ENCODE data around the gene RILPL2. TPM values are rescaled to one million over a fixed set of nuclear protein-coding genes. Genes with fewer than 3 reads are reported as not detected.

Gene RILPL2
- total and polyA plus RNA-seq, 2 of the 13 experiments (the other 11 are each of a cell fraction or from before 2014, with no cell fraction given) = 2.7 to 8.1 TPM

DNA sequence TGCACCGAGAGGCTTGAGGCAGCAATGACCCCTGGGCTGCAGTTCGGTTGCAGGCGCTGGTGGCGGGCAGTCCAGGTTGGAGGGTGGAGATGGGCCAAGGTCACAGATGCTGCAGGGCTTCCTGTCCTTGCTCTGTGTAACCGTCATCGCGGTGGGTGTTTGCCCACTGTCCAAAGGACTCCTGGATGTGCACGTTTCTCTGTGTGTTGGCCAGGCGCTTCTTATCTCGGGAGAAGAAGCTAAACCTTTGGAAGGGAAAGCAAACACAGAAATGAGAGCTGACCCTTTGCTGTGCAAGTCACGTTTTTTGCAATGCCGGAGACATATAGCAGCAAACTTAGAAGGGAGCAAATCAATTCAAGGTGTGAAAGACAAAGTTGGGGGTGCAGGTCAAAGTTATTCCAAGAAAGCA, 36.0 kb upstream of the RILPL2 start (continued):
- TF ChIP-seq GLMP (CRISPR knock-in tag; IDR thresholded peaks at IDR 0.05; ENCODE audit: borderline replicate concordance) (no peak), PPARG (CRISPR knock-in tag; conservative IDR thresholded peaks at IDR 0.05) (peak; percentile 63), ZNF3 (CRISPR knock-in tag; IDR thresholded peaks at IDR 0.05) (no peak), CEBPB (IDR thresholded peaks at IDR 0.05; ENCODE audit: borderline replicate concordance, low read depth, low read length) (no peak), ZNF777 (CRISPR knock-in tag; IDR thresholded peaks at IDR 0.05) (no peak; the same call in 1 of the 2 replicates), NFKB2 (CRISPR knock-in tag; IDR thresholded peaks at IDR 0.05; ENCODE audit: borderline replicate concordance) (peak; percentile 46; the same call in 1 of the 2 replicates), ZSCAN5A (CRISPR knock-in tag; IDR thresholded peaks at IDR 0.05; ENCODE audit: borderline replicate concordance) (no peak; the same call in 1 of the 2 replicates), FOXO1 (CRISPR knock-in tag; IDR thresholded peaks at IDR 0.05) (peak; percentile 79), SIX4 (CRISPR knock-in tag; IDR thresholded peaks at IDR 0.05) (peak; percentile 66; the same call in 1 of the 2 replicates), FOXC1 (CRISPR knock-in tag; IDR thresholded peaks at IDR 0.05; ENCODE audit: borderline replicate concordance) (peak; percentile 89), PLSCR1 (CRISPR knock-in tag; IDR thresholded peaks at IDR 0.05; ENCODE audit: borderline replicate concordance) (no peak), NFYC (CRISPR knock-in tag; IDR thresholded peaks at IDR 0.05) (no peak), NR2F1 (CRISPR knock-in tag; IDR thresholded peaks at IDR 0.05) (peak in 1 of 2 experiments; percentile 71; a peak in 2 of 4 replicates), TP53 (CRISPR knock-in tag; conservative IDR thresholded peaks at IDR 0.05) (no peak), ZNF501 (CRISPR knock-in tag; IDR thresholded peaks at IDR 0.05) (peak; percentile 57; the same call in 1 of the 2 replicates), RCOR2 (CRISPR knock-in tag; IDR thresholded peaks at IDR 0.05) (peak; percentile 72), HIC2 (CRISPR knock-in tag; IDR thresholded peaks at IDR 0.05; ENCODE audit: low read depth) (peak; percentile 75; the same call in 1 of the 2 replicates), SP1 (IDR thresholded peaks at IDR 0.05) (no peak), SP1 (CRISPR knock-in tag; IDR thresholded peaks at IDR 0.05) (no peak), ZNF264 (CRISPR knock-in tag; IDR thresholded peaks at IDR 0.05) (peak; percentile 76; the same call in 1 of the 2 replicates), DNMT1 (CRISPR knock-in tag; IDR thresholded peaks at IDR 0.05) (peak; percentile 70; the same call in 1 of the 2 replicates), ZNF619 (CRISPR knock-in tag; IDR thresholded peaks at IDR 0.05) (no peak), NAIF1 (CRISPR knock-in tag; IDR thresholded peaks at IDR 0.05; ENCODE audit: borderline replicate concordance) (no peak), GABPA (IDR thresholded peaks at IDR 0.05; ENCODE audit: low read depth, low read length) (no peak), GABPA (CRISPR knock-in tag; IDR thresholded peaks at IDR 0.05; ENCODE audit: low read depth) (peak; percentile 37; the same call in 1 of the 2 replicates), NR1H2 (CRISPR knock-in tag; IDR thresholded peaks at IDR 0.05; ENCODE audit: borderline replicate concordance, low read depth) (no peak), CAMTA2 (CRISPR knock-in tag; IDR thresholded peaks at IDR 0.05; ENCODE audit: borderline replicate concordance) (no peak), NR3C1 (CRISPR knock-in tag; IDR thresholded peaks at IDR 0.05) (no peak), KDM3A (CRISPR knock-in tag; IDR thresholded peaks at IDR 0.05; ENCODE audit: low read depth) (peak; percentile 88)

Data from HepG2 (cell line).